ENCODE results near the gene PAQR4. TPM values are rescaled to one million over a fixed set of nuclear protein-coding genes. Genes with fewer than 3 reads are reported as not detected.
A peak's percentile ranks its signal among the peaks of the same experiment; 100 is the strongest.

The PAQR4 gene
- total and polyA plus RNA-seq, 2 of the 13 experiments (the other 11 are each of a cell fraction or from before 2014, with no cell fraction given): 15.9 to 24.8 TPM

DNA sequence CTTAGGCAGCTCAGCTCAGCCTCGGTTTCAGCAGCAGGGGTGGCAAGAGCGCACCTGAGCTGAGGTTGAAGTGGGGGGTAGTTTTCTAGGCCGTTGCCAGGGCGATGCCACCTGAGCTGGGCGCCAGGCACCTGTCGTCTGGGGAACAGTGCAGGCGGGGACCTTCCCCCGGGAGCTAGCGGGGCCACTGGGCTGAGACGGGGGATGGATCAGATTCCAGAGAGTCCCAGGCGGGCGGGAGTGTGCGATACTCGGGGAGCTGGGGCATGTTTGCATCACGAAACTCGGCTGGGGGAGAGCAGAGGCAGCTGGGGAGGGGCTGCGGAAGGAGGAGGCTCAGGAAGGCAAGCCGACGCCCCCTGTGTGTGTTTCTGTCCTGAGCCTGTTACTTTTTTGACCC, 43.1 kb downstream of the PAQR4 start:
- DNase-seq (ENCODE audit: low spot score): no peak
- Histone ChIP-seq H3K4me3 (replicated peaks in 1 of 3; ENCODE audit: insufficient read depth in 1 of 3, low read depth in 2 of 3, low read length in 3 of 3) (peak overlapping the region; percentile 16 to 40 (median 29); a peak in 3 of 6 replicates), H3K27ac (ENCODE audit: extremely low read length, insufficient read depth, low read length) (no peak overlapping the region), H3K9me3 (ENCODE audit: low read length) (no peaks in the 10 kb centered on the region), H3K36me3 (replicated peaks in 1 of 2; ENCODE audit: control insufficient read depth in 1 of 2, insufficient read depth in 2 of 2, low read length in 2 of 2) (no peaks in the 10 kb centered on the region), H4K20me1 (ENCODE audit: insufficient read depth, low read length) (no peaks in the 10 kb centered on the region), H3K79me2 (ENCODE audit: insufficient read depth, low read length) (no peaks in the 10 kb centered on the region), H3K27me3 (ENCODE audit: control insufficient read depth in 1 of 2, insufficient read depth in 2 of 2, low read length in 2 of 2) (peaks cover 7 to 22% of the 10 kb centered on the region in 2 experiments; a peak in 4 of 5 replicates), H3K9ac (ENCODE audit: insufficient read depth, low read depth, low read length) (no peak overlapping the region), H2AFZ (ENCODE audit: low read length) (no peak overlapping the region), H3K4me1 (ENCODE audit: insufficient read depth, low read length) (peaks cover 98% of the 10 kb centered on the region), H3K4me2 (ENCODE audit: low read depth, low read length) (peak overlapping the region; percentile 55)
- CTCF ChIA-PET (ENCODE audit: low intra/inter-chr PET ratio, low total read pairs): no interaction called here
- ATAC-seq: no peak
- FAIRE-seq: no peak
- BruUV-seq (replicated peaks): no TSS peak
- intact Hi-C loops (cut with micrococcal nuclease; ENCODE audit: unreplicated experiment): no loop called here
- WGBS (ENCODE audit: low lambda C conversion rate): 11% methylated on average over 16 of the region's 19 CpGs
- POLR2A ChIA-PET: interaction anchor here (0.8 to 14.2 kb wide), 2 partner anchors 9 to 11 kb away, joined by 3 to 750 read pairs; partner anchors contain the start of genes CLDN6, HCFC1R1, THOC6 and TNFRSF12A
- in situ Hi-C loops (cut with HindIII; ENCODE audit: extremely low pct_ligation_motif_present, low pct_unique_long_range_greater_than_20kb): no loop called here
- TF ChIP-seq, protein P1, sequence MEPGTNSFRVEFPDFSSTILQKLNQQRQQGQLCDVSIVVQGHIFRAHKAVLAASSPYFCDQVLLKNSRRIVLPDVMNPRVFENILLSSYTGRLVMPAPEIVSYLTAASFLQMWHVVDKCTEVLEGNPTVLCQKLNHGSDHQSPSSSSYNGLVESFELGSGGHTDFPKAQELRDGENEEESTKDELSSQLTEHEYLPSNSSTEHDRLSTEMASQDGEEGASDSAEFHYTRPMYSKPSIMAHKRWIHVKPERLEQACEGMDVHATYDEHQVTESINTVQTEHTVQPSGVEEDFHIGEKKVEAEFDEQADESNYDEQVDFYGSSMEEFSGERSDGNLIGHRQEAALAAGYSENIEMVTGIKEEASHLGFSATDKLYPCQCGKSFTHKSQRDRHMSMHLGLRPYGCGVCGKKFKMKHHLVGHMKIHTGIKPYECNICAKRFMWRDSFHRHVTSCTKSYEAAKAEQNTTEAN (CRISPR knock-in tag; conservative IDR thresholded peaks at IDR 0.05): no peak
- TF ChIP-seq HNRNPL (IDR thresholded peaks at IDR 0.05; ENCODE audit: low read depth, low read length) (peak; percentile 61; the same call in 1 of the 2 replicates), ZNF879 (CRISPR knock-in tag; IDR thresholded peaks at IDR 0.05) (no peak), ZFP36L2 (CRISPR knock-in tag; IDR thresholded peaks at IDR 0.05) (no peak), HDAC2 (CRISPR knock-in tag; IDR thresholded peaks at IDR 0.05) (no peak), NBN (conservative IDR thresholded peaks at IDR 0.05) (no peak)
- TF ChIP-seq, protein P2, sequence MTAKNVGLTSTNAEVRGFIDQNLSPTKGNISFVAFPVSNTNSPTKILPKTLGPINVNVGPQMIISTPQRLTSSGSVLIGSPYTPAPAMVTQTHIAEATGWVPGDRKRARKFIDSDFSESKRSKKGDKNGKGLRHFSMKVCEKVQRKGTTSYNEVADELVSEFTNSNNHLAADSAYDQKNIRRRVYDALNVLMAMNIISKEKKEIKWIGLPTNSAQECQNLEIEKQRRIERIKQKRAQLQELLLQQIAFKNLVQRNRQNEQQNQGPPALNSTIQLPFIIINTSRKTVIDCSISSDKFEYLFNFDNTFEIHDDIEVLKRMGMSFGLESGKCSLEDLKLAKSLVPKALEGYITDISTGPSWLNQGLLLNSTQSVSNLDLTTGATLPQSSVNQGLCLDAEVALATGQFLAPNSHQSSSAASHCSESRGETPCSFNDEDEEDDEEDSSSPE (CRISPR knock-in tag; IDR thresholded peaks at IDR 0.05): no peak
- TF ChIP-seq, protein P3, sequence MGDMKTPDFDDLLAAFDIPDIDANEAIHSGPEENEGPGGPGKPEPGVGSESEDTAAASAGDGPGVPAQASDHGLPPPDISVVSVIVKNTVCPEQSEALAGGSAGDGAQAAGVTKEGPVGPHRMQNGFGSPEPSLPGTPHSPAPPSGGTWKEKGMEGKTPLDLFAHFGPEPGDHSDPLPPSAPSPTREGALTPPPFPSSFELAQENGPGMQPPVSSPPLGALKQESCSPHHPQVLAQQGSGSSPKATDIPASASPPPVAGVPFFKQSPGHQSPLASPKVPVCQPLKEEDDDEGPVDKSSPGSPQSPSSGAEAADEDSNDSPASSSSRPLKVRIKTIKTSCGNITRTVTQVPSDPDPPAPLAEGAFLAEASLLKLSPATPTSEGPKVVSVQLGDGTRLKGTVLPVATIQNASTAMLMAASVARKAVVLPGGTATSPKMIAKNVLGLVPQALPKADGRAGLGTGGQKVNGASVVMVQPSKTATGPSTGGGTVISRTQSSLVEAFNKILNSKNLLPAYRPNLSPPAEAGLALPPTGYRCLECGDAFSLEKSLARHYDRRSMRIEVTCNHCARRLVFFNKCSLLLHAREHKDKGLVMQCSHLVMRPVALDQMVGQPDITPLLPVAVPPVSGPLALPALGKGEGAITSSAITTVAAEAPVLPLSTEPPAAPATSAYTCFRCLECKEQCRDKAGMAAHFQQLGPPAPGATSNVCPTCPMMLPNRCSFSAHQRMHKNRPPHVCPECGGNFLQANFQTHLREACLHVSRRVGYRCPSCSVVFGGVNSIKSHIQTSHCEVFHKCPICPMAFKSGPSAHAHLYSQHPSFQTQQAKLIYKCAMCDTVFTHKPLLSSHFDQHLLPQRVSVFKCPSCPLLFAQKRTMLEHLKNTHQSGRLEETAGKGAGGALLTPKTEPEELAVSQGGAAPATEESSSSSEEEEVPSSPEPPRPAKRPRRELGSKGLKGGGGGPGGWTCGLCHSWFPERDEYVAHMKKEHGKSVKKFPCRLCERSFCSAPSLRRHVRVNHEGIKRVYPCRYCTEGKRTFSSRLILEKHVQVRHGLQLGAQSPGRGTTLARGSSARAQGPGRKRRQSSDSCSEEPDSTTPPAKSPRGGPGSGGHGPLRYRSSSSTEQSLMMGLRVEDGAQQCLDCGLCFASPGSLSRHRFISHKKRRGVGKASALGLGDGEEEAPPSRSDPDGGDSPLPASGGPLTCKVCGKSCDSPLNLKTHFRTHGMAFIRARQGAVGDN (CRISPR knock-in tag; IDR thresholded peaks at IDR 0.05): no peak
